Stimulated activated CD8-positive, alpha-beta memory T cell treated with anti-CD3 and anti-CD28 coated beads, Interleukin-4, amount 100 ng/mL, for 4 hours (primary cell): ENCODE results near the gene NKIRAS1.
"Not testable (repeated sequence)": the region's sequence is repeated elsewhere in the genome, so short reads cannot be mapped to it uniquely, and the experiment has no call there.

Experiments used
- DNase-seq, 2 donors: peaks; one replicate each; pipeline ENCODE4 v3.0.0-alpha.2; 2020; ENCODE audit warnings: low read depth in 2 of 2, low spot score in 1 of 2

The NKIRAS1 gene

GRCh38 chr3:23871361-23871760, 45.4 kb downstream of the NKIRAS1 start:
- not testable (repeated sequence) for DNase-seq

GRCh38 chr3:23870663-23871043, 46.1 kb downstream of the NKIRAS1 start:
- DNase-seq, result not testable (repeated sequence)

GRCh38 chr3:23869977-23870662, 46.7 kb downstream of the NKIRAS1 start:
- no peak for DNase-seq

GRCh38 chr3:23867838-23868237, 49.0 kb downstream of the NKIRAS1 start:
- no peak for DNase-seq

- DNase-seq, result no peak
These were observed 49.4 kb downstream of the NKIRAS1 start for GRCh38 chr3:23867400-23867799.

GRCh38 chr3:23865595-23866396, 51.0 kb downstream of the NKIRAS1 start:
- no peak for DNase-seq

- no peak for DNase-seq
These were observed 51.9 kb downstream of the NKIRAS1 start for GRCh38 chr3:23864931-23865330.

- no peak for DNase-seq
These were observed 53.7 kb downstream of the NKIRAS1 start for GRCh38 chr3:23863060-23863459.

- no peak for DNase-seq
These were observed 55.1 kb downstream of the NKIRAS1 start for GRCh38 chr3:23861689-23862088.

GRCh38 chr3:23859839-23860382, 56.9 kb downstream of the NKIRAS1 start:
- no peak for DNase-seq

GRCh38 chr3:23859012-23859743, 57.6 kb downstream of the NKIRAS1 start:
- DNase-seq, result no peak

GRCh38 chr3:23856286-23856685, 60.5 kb downstream of the NKIRAS1 start:
- no peak for DNase-seq

- DNase-seq, result not testable (repeated sequence)
These were observed 67.3 kb downstream of the NKIRAS1 start for GRCh38 chr3:23849462-23849861.

- DNase-seq, result no peak
These were observed 71.2 kb downstream of the NKIRAS1 start for GRCh38 chr3:23845326-23846216.

GRCh38 chr3:23843869-23844268, 72.9 kb downstream of the NKIRAS1 start:
- no peak for DNase-seq
